ENCODE data around the gene DENND10.
A peak's percentile ranks its signal among the peaks of the same experiment; 100 is the strongest.
"Not testable (repeated sequence)": the region's sequence is repeated elsewhere in the genome, so short reads cannot be mapped to it uniquely, and the experiment has no call there.

DENND10 gene

GRCh38 chr10:119080521-119081259 is 23.2 kb upstream of the DENND10 start, which contains the start of gene EIF3A:
EIF3A (minus strand) TSS chr10:119080817; CDS start chr10:119080676, 141 bp downstream.
- in situ Hi-C loops (cut with MboI; ENCODE audit: low pct_unique_long_range_greater_than_20kb, low sequenced_read_pairs, unreplicated experiment), result no loop called here

DNA sequence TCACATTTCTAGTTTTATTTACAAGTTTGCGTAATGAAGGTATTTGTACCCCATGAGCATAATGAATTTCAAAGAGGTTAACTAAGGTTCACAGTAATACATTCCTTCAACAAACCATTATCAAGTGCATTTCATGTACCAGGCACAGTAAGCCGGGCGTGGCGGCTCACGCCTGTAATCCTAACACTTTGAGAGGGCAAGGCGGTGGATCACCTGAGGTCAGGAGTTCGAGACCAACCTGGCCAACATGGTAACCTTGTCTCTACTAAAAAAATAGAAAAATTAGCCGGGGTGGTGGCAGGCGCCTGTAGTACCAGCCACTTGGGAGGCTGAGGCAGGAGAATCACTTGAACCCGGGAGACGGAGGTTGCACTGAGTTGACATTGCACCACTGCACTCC is 19.0 kb upstream of the DENND10 start:
- in situ Hi-C loops (cut with MboI; ENCODE audit: low pct_unique_long_range_greater_than_20kb, low sequenced_read_pairs, unreplicated experiment), result no loop called here
- no peak for DNase-seq (ENCODE audit: low spot score)
- TF ChIP-seq, protein P1, sequence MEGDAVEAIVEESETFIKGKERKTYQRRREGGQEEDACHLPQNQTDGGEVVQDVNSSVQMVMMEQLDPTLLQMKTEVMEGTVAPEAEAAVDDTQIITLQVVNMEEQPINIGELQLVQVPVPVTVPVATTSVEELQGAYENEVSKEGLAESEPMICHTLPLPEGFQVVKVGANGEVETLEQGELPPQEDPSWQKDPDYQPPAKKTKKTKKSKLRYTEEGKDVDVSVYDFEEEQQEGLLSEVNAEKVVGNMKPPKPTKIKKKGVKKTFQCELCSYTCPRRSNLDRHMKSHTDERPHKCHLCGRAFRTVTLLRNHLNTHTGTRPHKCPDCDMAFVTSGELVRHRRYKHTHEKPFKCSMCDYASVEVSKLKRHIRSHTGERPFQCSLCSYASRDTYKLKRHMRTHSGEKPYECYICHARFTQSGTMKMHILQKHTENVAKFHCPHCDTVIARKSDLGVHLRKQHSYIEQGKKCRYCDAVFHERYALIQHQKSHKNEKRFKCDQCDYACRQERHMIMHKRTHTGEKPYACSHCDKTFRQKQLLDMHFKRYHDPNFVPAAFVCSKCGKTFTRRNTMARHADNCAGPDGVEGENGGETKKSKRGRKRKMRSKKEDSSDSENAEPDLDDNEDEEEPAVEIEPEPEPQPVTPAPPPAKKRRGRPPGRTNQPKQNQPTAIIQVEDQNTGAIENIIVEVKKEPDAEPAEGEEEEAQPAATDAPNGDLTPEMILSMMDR (IDR thresholded peaks at IDR 0.05; ENCODE audit: extremely low read depth, insufficient read depth, missing control alignments), result no peak

More at GRCh38 chr10:119080521-119081259, 23.2 kb upstream of the DENND10 start, which contains the start of gene EIF3A:
- DNase-seq (ENCODE audit: low spot score), result peak; percentile 95
- TF ChIP-seq, protein P1 (IDR thresholded peaks at IDR 0.05; ENCODE audit: extremely low read depth, insufficient read depth, missing control alignments), result peak; percentile 3

GRCh38 chr10:119087271-119087882 is 16.5 kb upstream of the DENND10 start:
- in situ Hi-C loops (cut with MboI; ENCODE audit: low pct_unique_long_range_greater_than_20kb, low sequenced_read_pairs, unreplicated experiment), result no loop called here
- no peak for DNase-seq (ENCODE audit: low spot score)
- TF ChIP-seq, protein P1 (IDR thresholded peaks at IDR 0.05; ENCODE audit: extremely low read depth, insufficient read depth, missing control alignments), result no peak

DNA sequence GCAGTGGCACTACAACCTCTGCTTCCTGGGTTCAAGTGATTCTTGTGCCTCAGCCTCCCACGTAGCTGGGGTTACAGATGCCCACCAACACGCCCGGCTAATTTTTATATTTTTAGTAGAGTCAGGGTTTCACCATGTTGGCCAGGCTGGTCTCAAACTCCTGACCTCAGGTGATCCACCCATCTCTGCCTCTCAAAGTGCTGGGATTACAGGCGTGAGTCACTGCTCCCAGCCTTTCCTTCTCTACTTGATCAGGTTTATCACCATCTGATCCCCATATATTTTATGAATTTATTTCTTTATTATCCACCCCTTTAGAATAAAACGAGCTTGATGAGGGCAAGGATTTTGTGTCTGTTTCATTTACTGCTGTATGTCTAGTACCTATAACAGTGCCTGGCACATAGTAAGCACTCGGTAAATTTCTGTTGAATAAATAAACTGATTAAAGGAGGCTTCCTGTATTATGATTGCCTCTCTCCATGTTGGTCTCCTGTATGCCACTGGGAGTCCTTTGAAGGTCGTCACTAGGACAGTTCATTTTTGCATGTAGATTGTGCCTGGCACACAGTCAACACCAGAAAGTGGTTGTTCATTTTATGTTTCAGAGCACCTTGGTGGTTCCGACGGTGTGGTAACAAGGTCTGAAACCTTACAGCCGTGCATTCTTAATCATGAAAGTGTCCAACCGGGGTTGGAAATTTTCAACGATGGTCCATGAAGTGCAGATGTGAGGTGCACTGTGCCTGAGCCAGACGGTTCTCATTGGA is 13.7 kb upstream of the DENND10 start:
- in situ Hi-C loops (cut with MboI; ENCODE audit: low pct_unique_long_range_greater_than_20kb, low sequenced_read_pairs, unreplicated experiment), result no loop called here
- no peak for DNase-seq (ENCODE audit: low spot score)
- TF ChIP-seq, protein P1 (IDR thresholded peaks at IDR 0.05; ENCODE audit: extremely low read depth, insufficient read depth, missing control alignments), result no peak

DNA sequence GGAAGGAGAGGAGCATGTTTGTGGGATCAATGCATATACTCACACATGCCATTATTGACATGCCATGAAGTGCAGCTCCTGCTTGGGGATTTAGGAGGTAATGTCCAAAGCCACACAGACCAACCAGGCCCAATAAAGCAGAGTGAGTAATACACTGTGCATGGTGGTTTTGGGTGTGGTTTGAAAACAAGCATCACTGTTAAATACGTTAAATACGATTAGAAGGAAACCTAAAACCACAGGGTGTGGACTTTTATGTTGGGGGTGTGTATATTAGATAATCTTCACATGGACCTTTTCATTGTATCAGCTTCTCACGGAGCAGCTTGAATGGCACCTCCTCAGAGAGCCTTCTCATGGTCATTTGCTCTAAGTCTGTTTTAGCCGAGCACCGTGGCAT is 12.9 kb upstream of the DENND10 start:
- no peak for DNase-seq (ENCODE audit: low spot score)
- in situ Hi-C loops (cut with MboI; ENCODE audit: low pct_unique_long_range_greater_than_20kb, low sequenced_read_pairs, unreplicated experiment), result no loop called here
- TF ChIP-seq, protein P1 (IDR thresholded peaks at IDR 0.05; ENCODE audit: extremely low read depth, insufficient read depth, missing control alignments), result no peak

GRCh38 chr10:119095640-119096039 is 8.3 kb upstream of the DENND10 start:
- TF ChIP-seq, protein P1 (IDR thresholded peaks at IDR 0.05; ENCODE audit: extremely low read depth, insufficient read depth, missing control alignments), result no peak
- in situ Hi-C loops (cut with MboI; ENCODE audit: low pct_unique_long_range_greater_than_20kb, low sequenced_read_pairs, unreplicated experiment), result no loop called here
- DNase-seq (ENCODE audit: low spot score), result no peak

DNA sequence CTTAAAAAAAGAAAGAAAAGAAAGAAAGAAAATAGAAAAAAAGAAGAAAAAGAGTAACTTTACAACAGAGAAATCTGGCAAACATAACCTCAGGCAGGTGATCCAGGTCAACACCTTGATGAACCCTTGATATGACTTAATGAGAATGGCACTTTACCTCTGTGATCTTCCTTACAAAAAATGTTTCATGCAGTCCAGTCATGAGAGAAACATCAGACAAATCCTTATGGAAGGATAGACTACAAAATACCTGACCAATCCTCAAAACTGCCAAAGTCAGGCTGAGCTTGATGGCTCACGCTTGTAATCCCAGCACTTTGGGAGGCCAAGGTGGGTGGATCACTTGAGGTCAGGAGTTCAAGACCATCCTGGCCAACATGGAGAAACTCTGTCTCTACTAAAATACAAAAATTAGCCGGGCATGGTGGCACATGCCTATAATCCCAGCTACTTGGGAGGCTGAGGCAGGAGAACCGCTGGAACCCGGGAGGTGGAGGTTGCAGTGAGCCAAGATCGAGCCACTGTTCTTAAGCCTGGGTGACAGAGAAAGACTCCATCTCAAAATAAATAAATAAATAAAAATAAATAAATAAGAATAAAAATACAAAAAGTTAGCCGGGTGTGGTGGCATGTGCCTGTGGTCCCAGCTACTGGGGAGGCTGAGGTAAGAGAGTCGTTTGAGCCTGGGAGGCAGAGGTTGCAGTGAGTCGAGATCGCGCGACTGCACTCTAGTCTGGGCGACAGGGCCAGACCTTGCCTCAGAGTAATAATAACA is 7.1 kb upstream of the DENND10 start:
- in situ Hi-C loops (cut with MboI; ENCODE audit: low pct_unique_long_range_greater_than_20kb, low sequenced_read_pairs, unreplicated experiment); DNase-seq (ENCODE audit: low spot score): not testable (repeated sequence)

Measured in GM13977 (cell line).